Spleen (tissue), 11 donors: ENCODE results near the gene SRP14. TPM values are rescaled to one million over a fixed set of nuclear protein-coding genes. Genes with fewer than 3 reads are reported as not detected.

ENCODE experiments used
- DNase-seq: peaks from one replicate; pipeline ENCODE4 v3.0.0-alpha.2; 2020
- H3K27ac ChIP-seq, 8 donors: fragments of 200-600 bp; sonication (generic) in 7 of 8; 1 replicate in 4 of 8; 2 replicates in 4 of 8; pipeline versions ENCODE4 v1.5.0 to v1.8.0; 2016 to 2021; ENCODE audit warnings: inconsistent platforms in 4 of 8, mild to moderate bottlenecking in 4 of 8, moderate library complexity in 1 of 8
- H3K27me3 ChIP-seq, 7 donors: fragments of 200-600 bp; sonication (generic) in 6 of 7; replicated peaks in 1 of 7; 1 replicate in 4 of 7; 2 replicates in 3 of 7; pipeline versions ENCODE4 v1.5.0 to v1.8.0; 2016 to 2021; ENCODE audit warnings: inconsistent platforms in 3 of 7, mild to moderate bottlenecking in 1 of 7
- H3K36me3 ChIP-seq, 6 donors: fragments of 200-600 bp; sonication (generic) in 5 of 6; 1 replicate in 4 of 6; 2 replicates in 2 of 6; pipeline versions ENCODE4 v1.5.0 to v1.8.0; 2016 to 2021; ENCODE audit warnings: inconsistent platforms in 2 of 6
- H3K4me1 ChIP-seq, 6 donors: fragments of 200-600 bp; sonication (generic) in 5 of 6; 1 replicate in 3 of 6; 2 replicates in 3 of 6; pipeline versions ENCODE4 v1.5.0 to v1.8.0; 2016 to 2021; ENCODE audit warnings: inconsistent platforms in 3 of 6
- H3K4me3 ChIP-seq, 8 donors: fragments of 200-600 bp; sonication (generic) in 7 of 8; 1 replicate in 4 of 8; 2 replicates in 4 of 8; pipeline versions ENCODE4 v1.5.0 to v1.8.0; 2016 to 2021; ENCODE audit warnings: inconsistent platforms in 4 of 8, mild to moderate bottlenecking in 4 of 8, moderate library complexity in 2 of 8
- H3K9me3 ChIP-seq, 8 donors: fragments of 200-600 bp; sonication (generic) in 7 of 8; 1 replicate in 4 of 8; 2 replicates in 4 of 8; pipeline versions ENCODE4 v1.5.0 to v1.8.0; 2016 to 2021; ENCODE audit warnings: inconsistent platforms in 4 of 8
- POLR2A ChIP-seq, 3 donors: fragments of 450-650 bp; IDR thresholded peaks; one replicate each; pipeline ENCODE4 v1.5.1; 2017; ENCODE audit warnings: antibody characterized with exemption in 3 of 3, mild to moderate bottlenecking in 1 of 3
- POLR2AphosphoS5 ChIP-seq, 3 donors: sonication (generic); formaldehyde crosslinking; IDR thresholded peaks; one replicate each; pipeline ENCODE4 v1.5.1; 2017; ENCODE audit warnings: antibody characterized with exemption in 3 of 3
- WGBS, 5 donors: extraction: QIAGEN DNeasy Blood & Tissue Kit in 3 of 5; methylation state at CpG; one replicate each; pipeline versions ENCODE4 v1.1.5 to v1.1.7; 2013 to 2018; 5-methylcytosine and 5-hydroxymethylcytosine counted together
- intact Hi-C: fragments of 100-400 bp; cut with DNase I; formaldehyde crosslinking; loops from one replicate; pipeline ENCODE4 v1.15.0; 2023; ENCODE audit warnings: low total_unique reads
- polyA plus RNA-seq, 3 donors: library from polyadenylated mRNA; stranded (reverse); fragments of 200-250 nt; gene quantifications; one replicate each; pipeline ENCODE4 v1.2.1, GENCODE V29; 2013
- total RNA-seq, 7 donors: library from RNA; depleted of rRNA in 3 of 7; stranded (reverse); fragments of >200 nt in 3 of 7; fragmentation: NEBNext Ultra II Directional in 4 of 7; extraction: Animal tissue kit (Norgen Biotek cat#: 25700) in 4 of 7; gene quantifications; one replicate each; pipeline versions ENCODE4 v1.1.0 to v1.2.1, GENCODE V29; 2016 to 2021
- TF ChIP-seq, protein P1 (sequence below), 11 experiments: fragments of 200-600 bp in 7 of 11; fragments of 450-650 bp in 4 of 11; sonication (generic) in 4 of 11; IDR thresholded peaks in 8 of 11; conservative IDR thresholded peaks in 3 of 11; 1 replicate in 7 of 11; 2 replicates in 4 of 11; pipeline versions ENCODE4 v1.4.0 to v1.8.0; 2016 to 2021; ENCODE audit warnings: antibody characterized with exemption in 11 of 11, inconsistent platforms in 4 of 11, mild to moderate bottlenecking in 1 of 11
- donor health status: healthy with polysubstance abuse.
- donor health status: DM: no; HTN: no; CAD: no; lungs with moderate emphysema.
- donor health status: DM: no; HTN: no; CAD: no.
- donor health status: Bipolar disorder and iron deficiency.
- donor health status: healthy.
- donor health status: DM: no; HTN: no; CAD: no.
- donor health status: DM: yes; HTN: yes; CAD: no.

SRP14 gene
- total and polyA plus RNA-seq, 10 donors, result 109 to 356 (median 185) TPM

DNA sequence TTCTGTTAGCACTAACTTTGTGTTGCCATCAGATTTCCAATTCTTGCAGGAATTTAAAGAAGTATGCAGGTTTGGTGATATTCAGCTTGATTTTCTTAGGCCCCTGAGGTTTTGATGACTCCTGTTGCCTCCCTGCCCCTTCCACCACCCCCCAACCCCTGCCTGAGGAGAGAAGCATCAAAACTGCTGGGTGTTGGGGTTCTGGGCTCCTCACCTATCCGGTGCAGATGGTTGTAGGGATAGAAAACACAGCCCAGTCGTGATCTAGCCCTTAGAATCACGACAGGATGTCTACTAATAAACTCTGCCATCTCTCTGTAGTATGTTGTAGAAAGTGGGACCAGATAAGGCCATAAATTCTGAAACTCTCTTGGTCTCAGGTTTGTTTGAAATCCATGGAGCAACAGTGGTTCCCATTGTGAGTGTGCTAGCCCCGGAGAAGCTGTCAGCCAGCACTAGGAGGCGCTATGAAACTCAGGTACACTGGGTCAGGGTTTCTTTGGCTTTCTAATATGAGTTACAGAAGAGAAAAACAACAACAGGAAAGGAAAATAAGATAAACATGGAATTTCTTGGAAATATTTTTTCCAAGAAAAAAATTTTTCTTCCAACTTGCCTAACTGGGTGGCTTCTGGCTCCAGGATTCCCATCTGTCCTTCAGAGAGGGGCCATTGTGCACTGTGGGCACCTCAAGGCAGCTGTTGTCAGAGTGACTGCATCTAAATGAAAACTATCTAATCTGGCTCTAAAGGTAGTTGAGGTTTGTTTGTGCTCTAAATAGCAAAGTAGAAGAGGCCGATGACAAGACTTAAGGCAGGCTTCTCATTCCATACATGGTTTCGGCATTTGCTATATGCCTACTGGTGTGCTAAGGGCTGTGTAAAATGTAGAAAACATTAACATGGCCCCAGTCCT lies 8.7 kb downstream of the SRP14 start:
- WGBS, 5 donors, result 84 to 88% (median 87%) methylated on average over 7 of the region's 7 CpGs
- Histone ChIP-seq H3K27me3 (no peaks in the 10 kb centered on the region), H3K27ac (no peak overlapping the region), H3K36me3 (peaks cover 2 to 100% (median 79%) of the 10 kb centered on the region in 6 donors), H3K4me3 (no peak overlapping the region), H3K4me1 (peaks cover 0 to 27% (median 0%) of the 10 kb centered on the region in 6 donors), H3K9me3 (no peaks in the 10 kb centered on the region)
- intact Hi-C loops, result no loop called here
- DNase-seq, result no peak
- TF ChIP-seq POLR2AphosphoS5 (IDR thresholded peaks at IDR 0.05) (no peak), POLR2A (IDR thresholded peaks at IDR 0.05) (no peak)
- TF ChIP-seq, protein P1, sequence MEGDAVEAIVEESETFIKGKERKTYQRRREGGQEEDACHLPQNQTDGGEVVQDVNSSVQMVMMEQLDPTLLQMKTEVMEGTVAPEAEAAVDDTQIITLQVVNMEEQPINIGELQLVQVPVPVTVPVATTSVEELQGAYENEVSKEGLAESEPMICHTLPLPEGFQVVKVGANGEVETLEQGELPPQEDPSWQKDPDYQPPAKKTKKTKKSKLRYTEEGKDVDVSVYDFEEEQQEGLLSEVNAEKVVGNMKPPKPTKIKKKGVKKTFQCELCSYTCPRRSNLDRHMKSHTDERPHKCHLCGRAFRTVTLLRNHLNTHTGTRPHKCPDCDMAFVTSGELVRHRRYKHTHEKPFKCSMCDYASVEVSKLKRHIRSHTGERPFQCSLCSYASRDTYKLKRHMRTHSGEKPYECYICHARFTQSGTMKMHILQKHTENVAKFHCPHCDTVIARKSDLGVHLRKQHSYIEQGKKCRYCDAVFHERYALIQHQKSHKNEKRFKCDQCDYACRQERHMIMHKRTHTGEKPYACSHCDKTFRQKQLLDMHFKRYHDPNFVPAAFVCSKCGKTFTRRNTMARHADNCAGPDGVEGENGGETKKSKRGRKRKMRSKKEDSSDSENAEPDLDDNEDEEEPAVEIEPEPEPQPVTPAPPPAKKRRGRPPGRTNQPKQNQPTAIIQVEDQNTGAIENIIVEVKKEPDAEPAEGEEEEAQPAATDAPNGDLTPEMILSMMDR (IDR thresholded peaks at IDR 0.05 in 8 of 11, conservative IDR thresholded peaks at IDR 0.05 in 3 of 11), result peak in 7 of 11 experiments; percentile 20 to 51 (median 39)

GRCh38 chr15:40028853-40029252 lies 10.1 kb downstream of the SRP14 start:
- 54 to 80% (median 79%) methylated on average over 3 of the region's 3 CpGs for WGBS, 5 donors
- Histone ChIP-seq H3K27ac (peak overlapping the region in 2 of 8 donors; percentile 12 to 19), H3K36me3 (peaks cover 0 to 100% (median 70%) of the 10 kb centered on the region in 6 donors), H3K4me1 (peaks cover 0 to 14% (median 0%) of the 10 kb centered on the region in 6 donors), H3K4me3 (no peak overlapping the region), H3K27me3 (no peaks in the 10 kb centered on the region), H3K9me3 (no peaks in the 10 kb centered on the region)
- intact Hi-C loops, result no loop called here
- no peak for DNase-seq
- TF ChIP-seq, protein P1 (IDR thresholded peaks at IDR 0.05 in 8 of 11, conservative IDR thresholded peaks at IDR 0.05 in 3 of 11), result no peak
- TF ChIP-seq POLR2AphosphoS5 (IDR thresholded peaks at IDR 0.05) (no peak), POLR2A (IDR thresholded peaks at IDR 0.05) (no peak)

DNA sequence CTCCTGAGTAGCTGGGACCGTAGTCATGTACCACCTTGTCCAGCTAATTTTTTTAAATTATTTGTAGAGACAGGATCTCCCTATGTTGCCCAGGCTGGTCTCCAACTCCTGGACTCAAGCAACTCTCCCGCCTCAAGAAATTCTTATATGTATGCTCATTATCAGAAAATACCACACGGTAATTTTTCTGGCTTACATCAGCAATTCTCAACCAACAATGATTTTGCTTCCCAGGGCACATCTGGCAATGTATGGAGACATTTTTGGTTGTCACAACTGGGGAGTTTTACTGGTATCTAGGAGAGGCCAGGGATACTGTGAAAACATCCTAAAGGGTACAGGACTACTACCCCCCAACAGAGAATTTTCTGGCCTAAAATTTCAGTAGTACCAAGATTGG lies 10.8 kb downstream of the SRP14 start:
- TF ChIP-seq, protein P1 (IDR thresholded peaks at IDR 0.05 in 8 of 11, conservative IDR thresholded peaks at IDR 0.05 in 3 of 11), result no peak
- no peak for TF ChIP-seq POLR2A (IDR thresholded peaks at IDR 0.05)
- TF ChIP-seq POLR2AphosphoS5 (IDR thresholded peaks at IDR 0.05), result no peak
- no peak for DNase-seq
- Histone ChIP-seq H3K4me3 (no peak overlapping the region), H3K27ac (peak overlapping the region in 2 of 8 donors; percentile 12 to 19), H3K9me3 (no peaks in the 10 kb centered on the region), H3K4me1 (peaks cover 0 to 10% (median 0%) of the 10 kb centered on the region in 6 donors), H3K36me3 (peaks cover 0 to 100% (median 64%) of the 10 kb centered on the region in 6 donors), H3K27me3 (no peaks in the 10 kb centered on the region)
- 90 to 97% (median 94%) methylated on average over 3 of the region's 3 CpGs for WGBS, 5 donors
- intact Hi-C loops, result no loop called here

GRCh38 chr15:40016224-40016865 lies 22.6 kb downstream of the SRP14 start:
- TF ChIP-seq, protein P1 (IDR thresholded peaks at IDR 0.05 in 8 of 11, conservative IDR thresholded peaks at IDR 0.05 in 3 of 11), result no peak
- TF ChIP-seq POLR2AphosphoS5 (IDR thresholded peaks at IDR 0.05), result no peak
- no peak for TF ChIP-seq POLR2A (IDR thresholded peaks at IDR 0.05)

More at GRCh38 chr15:40016224-40016865, 22.6 kb downstream of the SRP14 start:
- 80 to 94% (median 88%) methylated on average over 4 of the region's 4 CpGs for WGBS, 5 donors
- Histone ChIP-seq H3K27me3 (no peaks in the 10 kb centered on the region), H3K36me3 (peaks cover 0 to 100% (median 68%) of the 10 kb centered on the region in 6 donors), H3K4me3 (no peak overlapping the region), H3K9me3 (peaks cover 0 to 26% (median 23%) of the 10 kb centered on the region in 8 donors), H3K27ac (no peak overlapping the region), H3K4me1 (no peaks in the 10 kb centered on the region)
- intact Hi-C loops, result no loop called here
- DNase-seq, result no peak
